ENCODE results near the gene FARP1. TPM values are rescaled to one million over a fixed set of nuclear protein-coding genes. Genes with fewer than 3 reads are reported as not detected.

FARP1 gene
- polyA plus RNA-seq, 2 of the 4 experiments (the other 2 are of a cell fraction) = 9.4 to 13.0 TPM

DNA sequence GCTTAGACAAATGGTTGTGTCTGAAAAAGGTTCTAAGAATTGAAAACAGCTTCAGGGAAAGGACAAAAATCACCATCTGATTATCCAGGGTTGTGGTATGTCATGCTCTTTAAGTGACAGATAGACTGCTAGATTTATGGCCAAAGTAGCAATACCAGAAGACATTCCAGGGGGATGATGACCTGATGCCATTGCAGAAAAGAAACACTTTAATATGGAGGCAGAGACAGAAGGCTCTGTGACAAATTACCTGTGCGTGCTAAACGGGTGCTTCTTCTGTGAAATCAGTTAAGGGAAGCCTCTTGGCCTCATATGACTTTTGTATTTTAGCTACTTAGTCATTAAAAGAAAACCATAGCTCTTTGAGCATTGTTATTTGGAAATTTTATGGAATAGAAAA, 178.5 kb downstream of the FARP1 start:
- no peak for FAIRE-seq
- ChIA-PET POLR2A (no interaction called here), CTCF (no interaction called here)
- Histone ChIP-seq H3K4me1 (no peaks in the 10 kb centered on the region), H3K4me2 (no peak overlapping the region), H3K27ac (no peak overlapping the region), H3K9me3 (no peaks in the 10 kb centered on the region), H3K4me3 (no peak overlapping the region)
- no peak for ATAC-seq
- DNase-seq (ENCODE audit: low read depth in 1 of 2, low spot score in 1 of 2) = no peak
- TF ChIP-seq CBX2 (IDR thresholded peaks at IDR 0.05; ENCODE audit: borderline replicate concordance, low read depth) (no peak), NFE2L2 (conservative IDR thresholded peaks at IDR 0.05; ENCODE audit: low read length) (no peak), RNF2 (IDR thresholded peaks at IDR 0.05; ENCODE audit: borderline replicate concordance, low read depth) (no peak), NPAS2 (CRISPR knock-in tag; IDR thresholded peaks at IDR 0.05; ENCODE audit: borderline replicate concordance) (no peak), EHF (CRISPR knock-in tag; IDR thresholded peaks at IDR 0.05) (no peak), NR3C1 (IDR thresholded peaks at IDR 0.05) (no peak), MAX (IDR thresholded peaks at IDR 0.05) (no peak), CEBPB (IDR thresholded peaks at IDR 0.05) (no peak), HES2 (IDR thresholded peaks at IDR 0.05) (no peak), JUNB (IDR thresholded peaks at IDR 0.05) (no peak), MAZ (IDR thresholded peaks at IDR 0.05; ENCODE audit: borderline replicate concordance, low read depth, low read length) (no peak), MAFK (IDR thresholded peaks at IDR 0.05; ENCODE audit: partially characterized antibody) (no peak), HOXB5 (CRISPR knock-in tag; IDR thresholded peaks at IDR 0.05) (no peak), RCOR1 (IDR thresholded peaks at IDR 0.05; ENCODE audit: low read depth, low read length) (no peak), JUN (IDR thresholded peaks at IDR 0.05) (no peak), ELK1 (IDR thresholded peaks at IDR 0.05; ENCODE audit: low read depth, low read length) (no peak)
- TF ChIP-seq, protein P1, sequence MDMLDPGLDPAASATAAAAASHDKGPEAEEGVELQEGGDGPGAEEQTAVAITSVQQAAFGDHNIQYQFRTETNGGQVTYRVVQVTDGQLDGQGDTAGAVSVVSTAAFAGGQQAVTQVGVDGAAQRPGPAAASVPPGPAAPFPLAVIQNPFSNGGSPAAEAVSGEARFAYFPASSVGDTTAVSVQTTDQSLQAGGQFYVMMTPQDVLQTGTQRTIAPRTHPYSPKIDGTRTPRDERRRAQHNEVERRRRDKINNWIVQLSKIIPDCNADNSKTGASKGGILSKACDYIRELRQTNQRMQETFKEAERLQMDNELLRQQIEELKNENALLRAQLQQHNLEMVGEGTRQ (IDR thresholded peaks at IDR 0.05) = no peak
- 96% methylated on average over 2 of the region's 2 CpGs for WGBS (ENCODE audit: missing lambda C conversion rate)

- DNase-seq (ENCODE audit: low read depth in 1 of 2, low spot score in 1 of 2) (no peak), ATAC-seq (no peak), FAIRE-seq (no peak)
- CTCF ChIA-PET = no interaction called here
- Histone ChIP-seq H3K4me1 (no peaks in the 10 kb centered on the region), H3K4me3 (no peak overlapping the region), H3K9me3 (no peaks in the 10 kb centered on the region), H3K27ac (no peak overlapping the region), H3K4me2 (no peak overlapping the region)
- TF ChIP-seq ZNF302 (CRISPR knock-in tag; IDR thresholded peaks at IDR 0.05) (no peak), MYC (IDR thresholded peaks at IDR 0.05; ENCODE audit: borderline replicate concordance, low read length) (no peak), POLR2A (IDR thresholded peaks at IDR 0.05; ENCODE audit: low read length) (no peak), FOXS1 (CRISPR knock-in tag; IDR thresholded peaks at IDR 0.05) (no peak), KDM1A (IDR thresholded peaks at IDR 0.05; ENCODE audit: low read depth) (no peak), ZC3H11A (IDR thresholded peaks at IDR 0.05) (no peak), TP53 (CRISPR knock-in tag; IDR thresholded peaks at IDR 0.05) (no peak), CEBPB (IDR thresholded peaks at IDR 0.05) (no peak), ATOH8 (CRISPR knock-in tag; IDR thresholded peaks at IDR 0.05; ENCODE audit: low read depth) (no peak), ELK1 (IDR thresholded peaks at IDR 0.05; ENCODE audit: low read depth, low read length) (no peak), RARB (CRISPR knock-in tag; IDR thresholded peaks at IDR 0.05) (no peak), FOSL2 (IDR thresholded peaks at IDR 0.05) (no peak), FOSL2 (CRISPR knock-in tag; IDR thresholded peaks at IDR 0.05) (no peak), CHD2 (IDR thresholded peaks at IDR 0.05; ENCODE audit: low read length, partially characterized antibody) (no peak), MAX (IDR thresholded peaks at IDR 0.05) (no peak), ZSCAN20 (CRISPR knock-in tag; IDR thresholded peaks at IDR 0.05) (no peak), POLR2AphosphoS2 (conservative IDR thresholded peaks at IDR 0.05; ENCODE audit: low read length) (no peak), NR3C1 (IDR thresholded peaks at IDR 0.05) (no peak), EP300 (IDR thresholded peaks at IDR 0.05) (no peak)
- TF ChIP-seq, protein P1 (IDR thresholded peaks at IDR 0.05) = no peak
- POLR2A ChIA-PET = no interaction called here
- WGBS (ENCODE audit: missing lambda C conversion rate) = 85% methylated on average over 8 of the region's 8 CpGs
Observed at GRCh38 chr13:98322091-98322718, 179.3 kb downstream of the FARP1 start.

All from A549 (cell line).